GM19438 (cell line): ENCODE measurements around the gene CALU.

Experiments
- ATAC-seq: cut with Tn5 transposase; IDR thresholded peaks from one replicate; pipeline ENCODE4 v1.9.1; 2021; ENCODE audit warnings: low read depth; ENCODE audit not compliant: unreplicated experiment

CALU gene

GRCh38 chr7:128744366-128744905 lies 5.3 kb downstream of the CALU start:
- no peak for ATAC-seq

GRCh38 chr7:128745706-128746105 lies 6.5 kb downstream of the CALU start:
- ATAC-seq: no peak

GRCh38 chr7:128747327-128748079 lies 8.3 kb downstream of the CALU start:
- no peak for ATAC-seq

GRCh38 chr7:128752251-128752650 lies 13.1 kb downstream of the CALU start:
- no peak for ATAC-seq

- no peak for ATAC-seq
Measured at GRCh38 chr7:128755075-128755818, 16.1 kb downstream of the CALU start.

GRCh38 chr7:128755819-128756476 lies 16.8 kb downstream of the CALU start:
- ATAC-seq: no peak

- no peak for ATAC-seq
Measured at GRCh38 chr7:128757203-128757602, 18.0 kb downstream of the CALU start.

GRCh38 chr7:128758553-128758952 lies 19.4 kb downstream of the CALU start:
- ATAC-seq: no peak

GRCh38 chr7:128759242-128759641 lies 20.1 kb downstream of the CALU start:
- no peak for ATAC-seq

GRCh38 chr7:128763541-128763940 lies 24.4 kb downstream of the CALU start:
- ATAC-seq: no peak

- no peak for ATAC-seq
Measured at GRCh38 chr7:128767475-128768110, 28.4 kb downstream of the CALU start.

- no peak for ATAC-seq
Measured at GRCh38 chr7:128770233-128770632, 31.1 kb downstream of the CALU start.

- ATAC-seq: no peak
Measured at GRCh38 chr7:128773604-128774003, 34.4 kb downstream of the CALU start.

- ATAC-seq: no peak
Measured at GRCh38 chr7:128774029-128774689, 35.0 kb downstream of the CALU start.

GRCh38 chr7:128774921-128775320 lies 35.8 kb downstream of the CALU start:
- no peak for ATAC-seq

GRCh38 chr7:128775744-128776474 lies 36.8 kb downstream of the CALU start, which contains the start of gene OPN1SW:
Gene OPN1SW, minus strand, starts transcription at chr7:128775794. Its CDS starts 13 bp downstream, at chr7:128775781.
- ATAC-seq: no peak

- no peak for ATAC-seq
Measured at GRCh38 chr7:128777156-128778123, 38.3 kb downstream of the CALU start.

- no peak for ATAC-seq
Measured at GRCh38 chr7:128778946-128779345, 39.8 kb downstream of the CALU start.
